ENCODE measurements around the gene ACO1.

DNA sequence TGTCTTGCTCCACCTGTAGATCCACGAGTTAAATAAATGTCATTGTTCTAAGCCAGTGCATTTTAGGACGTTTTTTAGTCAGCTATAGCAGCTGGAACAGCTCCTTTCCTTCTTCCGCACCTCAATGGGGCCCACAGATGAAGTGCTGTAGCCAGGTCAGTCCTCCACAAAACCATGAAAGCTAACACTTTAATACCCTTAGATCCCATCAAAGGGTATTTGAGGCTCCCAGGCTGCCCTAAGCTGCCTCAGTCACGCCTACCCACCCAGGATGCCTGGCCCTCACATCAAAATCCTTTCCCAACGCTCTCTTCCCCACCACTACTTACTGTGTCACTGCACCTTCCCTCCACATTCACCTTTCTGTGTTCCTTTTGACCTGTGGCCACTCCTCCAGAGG lies 44.1 kb upstream of the ACO1 start:
- no peak for TF ChIP-seq POLR2A (IDR thresholded peaks at IDR 0.05)
- TF ChIP-seq, protein P1, sequence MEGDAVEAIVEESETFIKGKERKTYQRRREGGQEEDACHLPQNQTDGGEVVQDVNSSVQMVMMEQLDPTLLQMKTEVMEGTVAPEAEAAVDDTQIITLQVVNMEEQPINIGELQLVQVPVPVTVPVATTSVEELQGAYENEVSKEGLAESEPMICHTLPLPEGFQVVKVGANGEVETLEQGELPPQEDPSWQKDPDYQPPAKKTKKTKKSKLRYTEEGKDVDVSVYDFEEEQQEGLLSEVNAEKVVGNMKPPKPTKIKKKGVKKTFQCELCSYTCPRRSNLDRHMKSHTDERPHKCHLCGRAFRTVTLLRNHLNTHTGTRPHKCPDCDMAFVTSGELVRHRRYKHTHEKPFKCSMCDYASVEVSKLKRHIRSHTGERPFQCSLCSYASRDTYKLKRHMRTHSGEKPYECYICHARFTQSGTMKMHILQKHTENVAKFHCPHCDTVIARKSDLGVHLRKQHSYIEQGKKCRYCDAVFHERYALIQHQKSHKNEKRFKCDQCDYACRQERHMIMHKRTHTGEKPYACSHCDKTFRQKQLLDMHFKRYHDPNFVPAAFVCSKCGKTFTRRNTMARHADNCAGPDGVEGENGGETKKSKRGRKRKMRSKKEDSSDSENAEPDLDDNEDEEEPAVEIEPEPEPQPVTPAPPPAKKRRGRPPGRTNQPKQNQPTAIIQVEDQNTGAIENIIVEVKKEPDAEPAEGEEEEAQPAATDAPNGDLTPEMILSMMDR (IDR thresholded peaks at IDR 0.05): no peak

All from adrenal gland (tissue), 5 donors.